Thyroid gland (tissue), 4 donors: ENCODE measurements around the gene YIPF3.

Experiments
- POLR2A ChIP-seq, 2 donors: fragments of 450-650 bp; IDR thresholded peaks; one replicate each; pipeline ENCODE4 v1.6.1; 2017; ENCODE audit warnings: antibody characterized with exemption in 2 of 2, mild to moderate bottlenecking in 2 of 2, moderate library complexity in 1 of 2
- TF ChIP-seq, protein P1 (sequence below), 6 experiments: fragments of 200-600 bp in 3 of 6; fragments of 450-650 bp in 3 of 6; sonication (generic) in 3 of 6; IDR thresholded peaks; one replicate each; pipeline ENCODE4 v1.5.1; 2016 to 2019; ENCODE audit warnings: antibody characterized with exemption in 6 of 6, mild to moderate bottlenecking in 2 of 6, inconsistent platforms in 1 of 6, moderate library complexity in 1 of 6

GRCh38 chr6:43506171-43506570 lies 10.6 kb downstream of the YIPF3 start:
- TF ChIP-seq, protein P1, sequence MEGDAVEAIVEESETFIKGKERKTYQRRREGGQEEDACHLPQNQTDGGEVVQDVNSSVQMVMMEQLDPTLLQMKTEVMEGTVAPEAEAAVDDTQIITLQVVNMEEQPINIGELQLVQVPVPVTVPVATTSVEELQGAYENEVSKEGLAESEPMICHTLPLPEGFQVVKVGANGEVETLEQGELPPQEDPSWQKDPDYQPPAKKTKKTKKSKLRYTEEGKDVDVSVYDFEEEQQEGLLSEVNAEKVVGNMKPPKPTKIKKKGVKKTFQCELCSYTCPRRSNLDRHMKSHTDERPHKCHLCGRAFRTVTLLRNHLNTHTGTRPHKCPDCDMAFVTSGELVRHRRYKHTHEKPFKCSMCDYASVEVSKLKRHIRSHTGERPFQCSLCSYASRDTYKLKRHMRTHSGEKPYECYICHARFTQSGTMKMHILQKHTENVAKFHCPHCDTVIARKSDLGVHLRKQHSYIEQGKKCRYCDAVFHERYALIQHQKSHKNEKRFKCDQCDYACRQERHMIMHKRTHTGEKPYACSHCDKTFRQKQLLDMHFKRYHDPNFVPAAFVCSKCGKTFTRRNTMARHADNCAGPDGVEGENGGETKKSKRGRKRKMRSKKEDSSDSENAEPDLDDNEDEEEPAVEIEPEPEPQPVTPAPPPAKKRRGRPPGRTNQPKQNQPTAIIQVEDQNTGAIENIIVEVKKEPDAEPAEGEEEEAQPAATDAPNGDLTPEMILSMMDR (IDR thresholded peaks at IDR 0.05), result no peak
- TF ChIP-seq POLR2A (IDR thresholded peaks at IDR 0.05), result no peak
